ENCODE data around the gene DIP2C. TPM values are rescaled to one million over a fixed set of nuclear protein-coding genes. Genes with fewer than 3 reads are reported as not detected.
A peak's percentile ranks its signal among the peaks of the same experiment; 100 is the strongest.
"Not testable (repeated sequence)": the region's sequence is repeated elsewhere in the genome, so short reads cannot be mapped to it uniquely, and the experiment has no call there.

Gene DIP2C
- total RNA-seq, 4 donors from 2014 or later: 2.4 to 14.9 (median 6.1) TPM

DNA sequence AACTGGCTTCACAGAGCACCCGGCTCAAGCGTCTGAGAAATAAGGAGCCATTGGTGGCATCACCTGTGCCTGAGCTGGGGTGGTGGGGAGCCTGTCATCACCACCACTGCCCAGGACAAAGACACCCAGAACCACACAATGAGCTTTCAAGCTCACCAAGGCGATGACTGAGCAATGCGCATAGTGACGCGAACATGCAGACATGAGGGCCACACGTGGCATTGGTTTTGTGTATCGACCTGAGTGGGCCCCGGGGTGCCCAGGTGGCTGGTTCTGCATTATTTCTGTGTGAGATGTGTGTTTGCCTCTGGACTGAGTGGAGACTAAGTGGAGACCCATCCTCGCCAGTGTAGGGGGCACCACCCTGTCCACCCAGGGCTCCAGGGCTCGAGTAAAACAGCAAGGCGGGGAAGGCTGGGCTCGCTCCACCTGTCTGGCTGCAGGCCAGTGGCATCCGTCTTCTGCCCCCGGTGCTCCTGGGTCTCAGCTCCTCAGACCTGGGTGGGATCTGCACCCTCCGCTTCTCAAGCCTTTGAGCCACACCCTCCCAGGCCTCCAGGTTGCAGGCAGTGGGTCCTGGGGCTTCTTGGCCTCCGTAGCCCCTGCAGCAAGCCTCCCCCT lies 92.6 kb downstream of the DIP2C start:
- TF ChIP-seq CTCF (IDR thresholded peaks at IDR 0.05) (no peak), POLR2A (IDR thresholded peaks at IDR 0.05) (no peak)
- no peak overlapping the region for H3K27ac ChIP-seq
- H3K27me3 ChIP-seq: no peaks in the 10 kb centered on the region
- no peaks in the 10 kb centered on the region for H3K36me3 ChIP-seq
- intact Hi-C loops (cut with DNase I): no loop called here
- H3K4me3 ChIP-seq: no peak overlapping the region
- peaks cover 0 to 38% (median 5%) of the 10 kb centered on the region in 3 donors for H3K4me1 ChIP-seq
- DNase-seq: no peak
- no peaks in the 10 kb centered on the region for H3K9me3 ChIP-seq
- WGBS, 2 donors: 88 to 93% methylated on average over 7 to 16 of the region's 17 CpGs

DNA sequence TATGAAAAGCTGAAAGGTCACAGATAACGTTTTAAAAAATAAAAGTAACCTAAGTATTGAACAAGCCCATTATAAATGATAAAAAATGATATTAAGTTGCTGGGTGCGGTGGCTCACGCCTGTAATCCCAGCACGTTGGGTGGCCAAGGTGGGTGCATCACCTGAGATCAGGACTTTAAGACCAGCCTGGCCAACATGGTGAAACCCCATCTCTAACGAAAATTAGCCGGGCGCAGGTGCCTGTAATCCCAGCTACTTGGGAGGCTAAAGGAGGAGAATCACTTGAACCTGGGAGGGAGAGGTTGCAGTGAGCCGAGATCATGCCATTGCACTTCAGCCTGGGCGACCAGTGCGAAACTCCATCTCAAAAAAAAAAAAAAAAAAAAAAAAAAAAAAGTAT lies 93.3 kb downstream of the DIP2C start:
- WGBS, 2 donors: 88 to 93% methylated on average over 10 of the region's 10 CpGs
- DNase-seq; H3K9me3 ChIP-seq; H3K27me3 ChIP-seq; H3K27ac ChIP-seq; intact Hi-C loops (cut with DNase I); H3K4me3 ChIP-seq; H3K36me3 ChIP-seq: not testable (repeated sequence)
- peaks cover 0 to 31% (median 3%) of the 10 kb centered on the region in 3 donors for H3K4me1 ChIP-seq

GRCh38 chr10:595473-595872 lies 94.0 kb downstream of the DIP2C start:
- no peaks in the 10 kb centered on the region for H3K27me3 ChIP-seq
- peaks cover 0 to 25% (median 0%) of the 10 kb centered on the region in 3 donors for H3K4me1 ChIP-seq
- DNase-seq: no peak
- WGBS, 2 donors: 98% methylated on average over 12 of the region's 12 CpGs
- no peak overlapping the region for H3K27ac ChIP-seq
- H3K4me3 ChIP-seq: no peak overlapping the region
- no peak for TF ChIP-seq POLR2A (IDR thresholded peaks at IDR 0.05)
- TF ChIP-seq CTCF (IDR thresholded peaks at IDR 0.05): no peak
- no peaks in the 10 kb centered on the region for H3K9me3 ChIP-seq
- no peaks in the 10 kb centered on the region for H3K36me3 ChIP-seq
- intact Hi-C loops (cut with DNase I): no loop called here

DNA sequence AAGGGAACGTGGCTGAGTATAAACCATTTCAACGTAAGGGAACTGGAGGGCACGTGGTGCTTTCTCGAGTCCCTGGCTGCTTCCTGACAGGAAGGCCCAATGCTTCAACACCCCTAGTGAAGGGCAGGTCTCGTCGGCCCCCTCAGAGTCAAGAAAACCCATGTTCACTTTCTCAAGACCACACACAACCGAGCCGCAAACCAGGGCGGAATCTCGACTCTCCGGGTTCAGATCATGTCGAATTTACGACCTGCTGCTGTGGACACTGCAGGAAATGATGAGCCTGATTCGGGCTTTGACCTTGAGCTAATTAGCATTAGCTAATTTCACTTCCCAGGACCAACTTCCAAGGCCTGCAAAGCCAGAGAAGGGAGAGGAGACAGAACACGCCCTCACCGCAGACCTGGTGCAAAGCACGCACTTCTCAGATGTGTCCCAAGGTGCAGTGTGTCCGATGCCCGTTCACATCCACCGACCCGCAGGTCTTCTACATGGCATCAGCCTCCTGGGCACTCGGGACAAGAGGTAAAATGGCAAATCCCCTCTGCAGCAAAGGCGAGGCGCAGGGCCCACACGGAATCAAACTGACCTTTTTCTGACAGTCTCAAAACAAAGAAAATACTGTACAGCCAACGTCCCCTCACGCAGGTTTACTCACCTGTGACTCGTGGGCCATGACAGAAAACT lies 94.7 kb downstream of the DIP2C start:
- no peak overlapping the region for H3K27ac ChIP-seq
- no peaks in the 10 kb centered on the region for H3K9me3 ChIP-seq
- no peaks in the 10 kb centered on the region for H3K27me3 ChIP-seq
- no peak for TF ChIP-seq CTCF (IDR thresholded peaks at IDR 0.05)
- no peak for TF ChIP-seq POLR2A (IDR thresholded peaks at IDR 0.05)
- peaks cover 0 to 19% (median 0%) of the 10 kb centered on the region in 3 donors for H3K4me1 ChIP-seq
- no peaks in the 10 kb centered on the region for H3K36me3 ChIP-seq
- 89 to 94% methylated on average over 21 to 23 of the region's 28 CpGs for WGBS, 2 donors
- H3K4me3 ChIP-seq: no peak overlapping the region
- no peak for DNase-seq
- intact Hi-C loops (cut with DNase I): no loop called here

GRCh38 chr10:593901-594457 lies 95.5 kb downstream of the DIP2C start:
- Histone ChIP-seq H3K4me1 (peaks cover 0 to 13% (median 0%) of the 10 kb centered on the region in 3 donors), H3K27ac (peak overlapping the region in 1 of 4 donors; percentile 25), H3K9me3 (no peaks in the 10 kb centered on the region), H3K36me3 (no peaks in the 10 kb centered on the region), H3K4me3 (no peak overlapping the region), H3K27me3 (no peaks in the 10 kb centered on the region)
- TF ChIP-seq CTCF (IDR thresholded peaks at IDR 0.05) (no peak), POLR2A (IDR thresholded peaks at IDR 0.05) (no peak)
- no peak for DNase-seq
- 65 to 75% methylated on average over 11 to 16 of the region's 17 CpGs for WGBS, 2 donors
- intact Hi-C loops (cut with DNase I): no loop called here
